Epidermal melanocyte (primary cell): ENCODE measurements around the gene SMG6.

ENCODE experiments used
- DNase-seq: peaks from one replicate; pipeline ENCODE4 v3.0.0; 2011; ENCODE audit warnings: low spot score; ENCODE audit not compliant: insufficient read length

SMG6 gene

DNA sequence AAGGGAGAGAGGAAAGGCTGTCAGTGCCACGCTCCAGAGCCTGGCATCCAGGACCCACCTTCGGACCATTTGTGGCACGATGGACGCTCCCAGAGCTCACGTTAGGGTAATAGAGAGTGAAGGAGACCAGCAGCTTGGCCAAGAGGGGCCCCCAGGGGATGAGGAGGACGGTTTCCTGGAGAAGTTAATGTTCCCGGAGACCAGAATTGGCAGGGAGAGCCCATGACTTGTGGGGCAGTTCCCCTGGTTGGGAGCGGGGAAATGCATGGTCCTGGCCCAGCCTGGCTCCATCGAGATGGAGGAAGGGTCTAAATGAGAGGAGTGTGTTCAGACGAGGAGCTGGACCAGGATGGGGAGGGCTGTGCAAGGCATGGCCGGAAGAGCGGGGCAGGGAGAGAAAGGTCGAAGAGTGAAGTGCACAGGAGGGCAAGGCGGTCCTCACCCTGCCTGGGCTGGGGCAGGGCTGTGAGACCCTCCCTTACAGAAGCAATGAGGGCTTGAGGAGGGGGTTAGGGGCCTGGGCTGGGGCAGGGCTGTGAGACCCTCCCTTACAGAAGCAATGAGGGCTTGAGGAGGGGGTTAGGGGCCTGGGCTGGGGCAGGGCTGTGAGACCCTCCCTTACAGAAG lies 251.5 kb downstream of the SMG6 start:
- no peak for DNase-seq

DNA sequence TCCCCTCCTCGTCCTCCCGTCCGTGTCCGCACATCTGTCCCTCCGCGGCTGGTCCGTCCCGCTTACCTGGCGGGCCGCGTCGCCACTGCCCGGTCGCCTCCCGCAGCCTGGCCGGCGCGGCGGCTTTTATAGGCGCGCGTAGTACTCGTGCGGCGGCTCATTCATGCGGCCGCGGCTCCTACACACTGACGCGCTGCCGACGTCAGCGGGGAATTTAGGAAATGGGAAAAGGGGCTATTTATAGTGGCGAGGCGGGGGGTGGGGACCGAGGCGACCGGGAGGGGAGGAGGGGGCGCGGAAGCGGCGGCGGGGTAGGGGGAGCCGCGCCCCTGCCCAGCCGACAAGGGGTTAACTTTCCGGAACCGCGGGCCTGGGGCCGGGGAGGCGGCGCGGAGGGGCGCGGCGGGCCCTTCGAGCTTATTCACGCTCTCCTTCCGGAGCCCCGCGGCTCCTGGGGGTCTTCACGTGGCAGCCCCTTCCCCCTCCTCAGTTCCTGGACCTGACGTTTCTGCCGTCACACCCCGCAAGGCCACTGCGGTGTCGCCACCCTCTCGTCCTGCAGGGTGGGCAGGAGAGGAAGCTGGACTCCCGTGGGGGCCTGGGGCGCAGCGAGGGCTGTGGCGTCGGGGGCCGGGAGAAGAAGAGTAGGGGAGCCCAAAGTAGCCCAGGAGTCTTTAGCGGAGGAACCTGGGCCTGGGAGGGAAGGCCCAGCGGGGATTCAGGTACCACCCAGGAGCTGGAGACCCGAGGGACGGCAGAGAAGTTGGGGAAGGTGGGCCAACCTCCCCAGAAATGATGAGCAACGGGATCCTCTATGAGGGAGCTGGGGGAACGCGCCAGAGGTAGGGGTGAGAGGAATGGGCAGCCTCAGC lies 252.3 kb downstream of the SMG6 start:
- no peak for DNase-seq

DNA sequence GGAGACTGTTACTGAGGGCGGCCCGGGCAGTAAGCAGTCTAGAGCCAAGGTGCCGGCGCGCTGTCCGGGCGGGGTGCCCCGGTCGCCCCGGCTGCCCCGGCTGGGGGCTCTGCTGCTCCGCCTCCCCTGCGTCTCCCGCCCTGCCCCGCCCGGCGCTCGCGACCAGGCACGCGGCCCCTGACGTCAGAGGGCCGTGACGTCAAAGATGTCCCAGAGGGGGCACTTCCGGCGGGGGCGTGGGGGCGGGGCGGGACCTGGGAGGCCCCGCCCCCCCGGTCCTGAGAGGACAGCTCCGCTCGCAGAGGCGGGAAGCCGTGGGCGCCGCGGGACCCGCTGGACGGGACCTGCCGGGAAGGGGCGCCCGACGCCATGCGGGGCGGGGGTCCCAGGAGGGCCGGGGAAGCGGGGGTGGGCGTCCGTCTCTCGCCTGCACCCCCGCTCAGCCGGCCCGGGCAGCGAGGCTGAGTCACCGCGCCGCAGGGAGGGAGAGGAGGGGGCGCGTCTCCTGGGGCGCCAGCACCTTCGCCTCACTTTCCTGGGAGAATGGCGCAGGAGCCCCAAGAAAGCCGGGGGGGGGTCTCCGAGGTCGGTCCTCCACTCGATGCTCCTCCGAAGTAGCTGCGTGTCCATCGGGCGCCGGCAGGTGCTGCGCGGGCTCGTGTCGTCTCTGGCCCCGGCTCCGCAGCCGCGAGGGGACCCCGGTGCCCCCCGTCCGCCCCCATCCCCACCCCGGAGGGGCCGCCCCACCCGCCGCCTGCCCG lies 253.1 kb downstream of the SMG6 start:
- DNase-seq, result peak; percentile 69

DNA sequence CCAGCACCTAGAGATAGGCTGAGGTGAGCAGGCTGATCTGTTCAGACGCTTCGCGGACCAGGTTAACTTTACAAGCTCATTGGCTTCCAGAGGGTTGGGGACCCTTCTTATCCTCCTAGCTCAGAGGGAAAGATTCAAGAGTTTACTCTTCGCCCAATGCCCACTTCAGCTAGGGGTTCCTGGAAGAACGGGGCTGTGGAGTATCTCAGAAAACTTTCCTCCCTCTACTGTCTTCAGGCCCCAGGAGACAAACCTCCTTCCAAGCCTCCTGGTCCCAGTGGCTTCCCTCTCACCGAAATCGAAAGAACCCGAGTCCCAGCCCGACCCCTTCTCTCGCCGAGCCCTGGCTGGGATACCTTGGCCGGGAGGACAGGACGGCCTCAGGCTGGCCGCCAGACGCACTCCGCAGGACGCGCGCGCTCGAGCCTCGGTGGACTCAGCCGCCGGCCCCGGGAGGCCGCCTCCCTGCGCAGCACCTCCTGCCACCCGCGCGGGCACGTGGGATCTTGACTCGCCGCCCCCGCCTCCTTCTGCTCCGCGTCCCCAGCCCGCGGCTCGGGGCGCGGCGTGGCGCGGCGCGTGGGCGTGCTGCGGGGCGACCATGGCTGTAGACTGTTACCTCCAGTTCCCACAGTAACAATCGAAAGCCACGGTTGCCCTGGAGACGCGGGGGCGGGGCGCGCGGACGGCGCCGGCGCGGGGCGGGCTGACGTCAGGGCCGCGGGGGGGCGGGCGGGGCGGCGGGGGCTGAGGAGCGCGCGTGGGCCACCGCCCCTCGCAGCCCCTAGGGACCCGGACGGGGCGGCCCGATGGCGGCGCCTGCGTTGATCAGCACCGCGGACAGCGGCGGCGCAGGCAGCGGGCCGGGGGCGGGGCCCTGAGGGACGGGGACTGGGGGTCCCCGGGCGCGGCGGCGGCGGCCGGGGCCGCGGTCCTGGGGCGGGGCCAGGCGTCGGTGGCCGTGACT lies 254.0 kb downstream of the SMG6 start:
- DNase-seq, result peak; percentile 76

DNA sequence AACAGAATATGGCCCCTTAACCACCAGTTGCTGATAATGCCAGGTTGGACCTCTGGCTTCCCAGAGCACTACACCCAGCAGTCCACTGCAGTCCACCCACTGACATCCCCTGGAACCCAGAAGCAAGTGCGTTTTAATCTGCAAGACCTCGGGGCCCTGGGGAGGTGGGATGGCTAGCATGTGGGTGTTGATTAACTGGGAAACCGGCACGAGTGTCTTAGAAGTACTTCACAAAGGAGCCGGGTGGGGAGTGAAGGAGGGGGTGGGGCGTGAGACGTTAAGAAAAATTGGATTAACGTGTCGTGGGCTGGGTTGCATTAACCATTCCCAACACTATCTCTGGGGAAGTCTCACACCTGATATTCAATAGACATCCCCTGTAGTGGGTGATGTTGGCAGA lies 254.8 kb downstream of the SMG6 start:
- no peak for DNase-seq

DNA sequence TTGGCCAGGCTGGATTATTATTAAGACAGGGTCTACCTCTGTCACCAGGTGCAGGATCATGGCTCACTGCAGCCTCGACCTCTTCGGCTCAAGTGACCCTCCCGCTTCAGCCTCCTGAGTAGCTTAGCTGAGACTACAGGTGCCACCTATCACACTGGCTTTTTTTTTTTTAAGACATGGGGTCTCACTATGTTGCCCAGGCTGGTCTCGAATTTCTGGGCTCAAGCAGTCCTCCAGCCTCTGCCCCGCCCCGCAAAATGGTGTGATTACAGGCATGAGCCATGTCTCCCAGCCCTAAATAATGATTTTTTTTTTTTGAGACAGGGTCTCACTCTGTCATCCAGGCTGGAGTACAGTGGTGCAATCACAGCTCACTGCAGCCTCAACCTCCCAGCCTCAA lies 256.0 kb downstream of the SMG6 start:
- no peak for DNase-seq

DNA sequence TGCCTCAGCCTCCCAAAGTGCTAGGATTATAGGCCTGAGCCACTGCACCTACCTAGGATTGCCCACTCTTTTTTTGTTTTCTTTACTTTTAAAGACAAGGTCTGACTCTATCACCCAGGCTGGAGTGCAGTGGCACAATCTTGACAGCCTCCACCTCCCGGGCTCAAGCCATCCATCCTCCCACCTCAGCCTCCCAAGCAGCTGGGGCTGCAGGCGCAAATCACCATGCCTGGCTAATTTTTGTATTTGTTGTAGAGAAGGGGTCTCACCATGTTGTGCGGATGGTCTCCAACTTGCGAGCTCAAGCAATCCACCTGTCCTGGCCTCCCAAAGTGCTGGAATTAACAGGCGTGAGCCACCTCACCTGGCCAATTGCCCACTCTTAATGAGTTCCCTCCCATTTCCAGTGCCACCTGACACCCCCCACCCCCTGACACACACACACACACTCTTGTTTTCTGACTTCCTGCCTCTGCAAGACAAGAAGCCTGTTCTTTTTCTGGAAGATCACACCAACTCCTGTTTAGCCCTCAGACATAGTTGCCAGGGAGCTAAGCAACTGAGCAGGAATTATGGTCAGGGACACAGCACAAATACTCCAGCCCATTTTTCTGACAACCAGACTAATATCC lies 259.2 kb downstream of the SMG6 start:
- DNase-seq, result no peak

DNA sequence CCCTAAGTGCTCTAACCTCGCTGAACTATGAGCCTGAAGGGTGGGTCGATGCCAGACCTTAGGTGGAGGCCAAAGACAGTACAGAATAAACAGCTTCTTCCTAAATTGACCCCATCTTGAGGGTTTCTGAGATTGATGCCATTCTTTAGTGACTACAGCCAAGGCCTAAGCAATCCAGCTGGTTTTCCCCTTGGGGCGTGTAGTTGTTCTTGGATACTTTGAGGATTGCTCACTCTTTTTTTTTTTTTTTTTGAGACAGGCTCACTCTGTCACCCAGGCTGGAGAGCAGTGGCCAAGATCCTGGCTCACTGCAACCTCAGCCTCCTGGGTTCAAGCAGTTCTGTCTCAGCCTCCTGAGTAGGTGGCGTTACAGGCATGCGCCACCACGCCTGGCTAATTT lies 259.8 kb downstream of the SMG6 start:
- DNase-seq, result no peak

DNA sequence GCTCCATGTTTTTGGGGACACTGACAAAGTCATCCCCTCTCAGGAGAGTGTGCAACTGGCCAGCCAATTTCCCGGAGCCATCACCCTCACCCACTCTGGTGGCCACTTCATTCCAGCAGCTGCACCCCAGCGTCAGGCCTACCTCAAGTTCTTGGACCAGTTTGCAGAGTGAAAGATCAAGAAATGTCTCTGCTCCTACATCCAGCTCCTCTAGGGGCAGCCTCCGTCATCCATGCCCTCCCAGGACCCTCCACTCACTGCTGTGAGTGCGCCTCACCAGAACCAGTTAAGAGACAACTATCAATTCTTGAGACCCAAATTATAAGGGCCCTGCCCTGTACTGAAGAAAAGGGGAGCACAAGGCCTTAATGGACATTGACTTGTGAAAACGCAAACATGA lies 260.7 kb downstream of the SMG6 start:
- no peak for DNase-seq

DNA sequence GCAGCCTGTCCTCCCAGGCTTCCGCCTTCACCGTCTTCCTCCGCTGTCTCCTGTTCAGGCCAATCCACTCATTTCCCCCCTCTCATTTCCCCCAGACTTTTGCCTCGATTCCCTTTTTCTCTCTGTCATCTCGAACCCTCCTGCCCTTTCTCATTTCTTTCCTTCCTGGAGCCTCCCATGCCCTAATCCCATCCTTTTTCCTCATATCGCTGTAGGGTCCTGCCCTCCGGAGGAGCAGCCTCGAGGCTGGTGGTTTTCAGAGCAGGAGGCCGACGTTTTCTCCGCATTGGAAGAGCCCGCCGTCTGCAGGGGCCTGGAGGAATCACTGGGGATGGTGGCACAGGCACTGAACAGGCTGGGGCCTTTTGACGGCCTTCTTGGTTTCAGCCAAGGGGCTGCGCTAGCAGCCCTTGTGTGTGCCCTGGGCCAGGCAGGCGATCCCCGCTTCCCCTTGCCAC lies 261.2 kb downstream of the SMG6 start:
- no peak for DNase-seq

DNA sequence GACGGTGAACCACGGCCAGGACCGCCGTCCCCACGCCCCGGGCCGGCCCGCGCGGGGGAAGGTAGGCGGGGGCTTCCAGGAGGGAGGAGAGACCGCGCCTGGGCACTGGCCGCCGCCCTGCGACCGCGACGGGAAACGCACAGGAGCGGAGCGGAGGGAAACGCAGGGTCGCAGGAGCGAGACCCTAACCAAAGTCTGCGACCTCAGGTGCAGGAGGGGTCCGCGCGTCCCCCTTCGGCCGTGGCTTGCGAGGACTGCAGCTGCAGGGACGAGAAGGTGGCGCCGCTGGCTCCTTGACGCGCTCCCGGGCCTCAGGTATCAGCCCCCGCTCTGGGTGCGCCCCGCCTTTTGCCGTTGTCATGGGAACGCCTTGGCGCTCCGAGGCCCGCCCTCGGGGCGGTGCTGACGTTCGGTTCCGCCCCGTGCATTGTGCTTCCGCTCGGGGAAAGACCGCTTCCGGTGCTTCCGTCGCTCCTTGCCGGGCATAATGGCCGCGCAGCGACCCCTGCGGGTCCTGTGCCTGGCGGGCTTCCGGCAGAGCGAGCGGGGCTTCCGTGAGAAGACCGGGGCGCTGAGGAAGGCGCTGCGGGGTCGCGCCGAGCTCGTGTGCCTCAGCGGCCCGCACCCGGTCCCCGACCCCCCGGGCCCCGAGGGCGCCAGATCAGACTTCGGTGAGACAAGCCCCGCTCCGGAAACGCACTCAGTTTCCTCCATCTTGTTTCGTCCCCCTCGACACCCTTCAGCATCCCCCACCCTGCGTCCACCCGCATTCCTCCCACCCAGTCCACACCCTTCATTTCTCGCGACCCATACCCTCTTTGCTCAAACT lies 261.8 kb downstream of the SMG6 start, which contains the start of gene OVCA2:
TSS of gene OVCA2 (plus strand) at position 462 of the 829 bp plus-strand sequence. CDS start at position 488, 26 bp downstream.
- DNase-seq, result peak; percentile 91

DNA sequence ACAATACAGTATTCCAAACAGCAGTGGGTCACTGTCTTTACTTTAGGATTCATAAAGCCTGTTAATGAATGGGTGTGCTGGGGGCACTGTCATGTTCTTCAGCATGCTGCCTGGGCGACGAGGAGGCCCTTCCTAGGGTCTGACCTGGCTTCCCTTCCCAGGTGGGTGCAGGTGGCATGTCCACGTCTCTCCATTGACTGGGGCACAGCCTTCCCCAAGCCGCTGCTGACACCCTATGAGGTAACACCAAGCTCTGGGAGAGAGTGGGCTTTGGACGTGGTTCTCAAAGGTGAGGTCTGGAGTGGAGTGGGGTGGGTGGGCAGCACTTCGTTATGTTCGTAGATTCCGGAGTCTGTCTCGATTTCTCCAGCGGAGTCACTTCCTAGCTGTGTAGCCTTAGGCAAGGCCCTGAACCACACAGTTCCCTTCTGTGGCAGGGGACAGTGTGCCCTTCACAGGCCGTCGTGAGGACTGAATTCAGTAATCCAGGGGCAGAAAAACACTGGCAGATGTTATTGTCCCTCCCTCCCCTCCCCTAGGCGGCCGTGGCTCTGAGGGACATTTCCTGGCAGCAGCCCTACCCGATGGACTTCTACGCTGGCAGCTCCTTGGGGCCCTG lies 262.5 kb downstream of the SMG6 start:
- no peak for DNase-seq

DNA sequence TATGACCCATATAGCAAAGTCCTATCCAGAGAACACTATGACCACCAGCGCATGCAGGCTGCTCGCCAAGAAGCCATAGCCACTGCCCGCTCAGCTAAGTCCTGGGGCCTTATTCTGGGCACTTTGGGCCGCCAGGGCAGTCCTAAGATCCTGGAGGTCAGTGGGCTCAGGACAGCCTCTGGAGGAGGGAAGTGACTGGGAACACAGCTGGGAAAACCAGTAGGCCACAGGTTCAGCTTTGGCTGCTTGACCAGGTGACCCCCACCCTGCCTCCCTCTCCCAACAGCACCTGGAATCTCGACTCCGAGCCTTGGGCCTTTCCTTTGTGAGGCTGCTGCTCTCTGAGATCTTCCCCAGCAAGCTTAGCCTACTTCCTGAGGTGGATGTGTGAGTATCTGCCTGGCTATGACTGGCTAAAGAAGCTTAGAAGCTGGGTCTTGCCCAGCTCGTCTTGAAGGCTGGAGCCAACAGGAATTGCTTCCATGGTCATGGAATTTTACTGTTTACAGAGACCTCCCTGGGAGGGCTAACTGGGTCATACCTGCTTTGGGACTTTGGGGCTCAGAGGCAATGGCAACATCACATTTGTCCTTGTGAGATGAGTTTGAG lies 263.3 kb downstream of the SMG6 start:
- DNase-seq, result no peak

DNA sequence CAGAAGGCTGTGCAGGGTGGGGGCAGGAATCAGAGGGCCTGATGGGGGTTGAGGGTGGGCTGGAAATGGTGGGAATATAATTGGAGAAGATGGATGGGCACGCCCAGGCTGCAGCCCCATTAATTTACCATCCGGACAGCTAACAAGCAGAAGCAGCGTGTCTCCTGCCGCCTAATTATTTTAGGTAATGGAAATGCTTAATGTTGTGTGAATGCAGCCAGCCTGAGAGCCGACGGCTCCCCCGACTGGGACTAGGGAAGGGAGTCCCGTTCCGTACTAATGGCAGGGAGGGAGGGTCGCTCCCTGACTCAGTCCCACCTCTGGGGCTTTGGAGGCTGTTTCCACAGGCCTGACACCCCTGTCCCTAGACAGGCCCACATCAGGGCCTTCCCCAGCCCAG lies 266.4 kb downstream of the SMG6 start:
- no peak for DNase-seq

DNA sequence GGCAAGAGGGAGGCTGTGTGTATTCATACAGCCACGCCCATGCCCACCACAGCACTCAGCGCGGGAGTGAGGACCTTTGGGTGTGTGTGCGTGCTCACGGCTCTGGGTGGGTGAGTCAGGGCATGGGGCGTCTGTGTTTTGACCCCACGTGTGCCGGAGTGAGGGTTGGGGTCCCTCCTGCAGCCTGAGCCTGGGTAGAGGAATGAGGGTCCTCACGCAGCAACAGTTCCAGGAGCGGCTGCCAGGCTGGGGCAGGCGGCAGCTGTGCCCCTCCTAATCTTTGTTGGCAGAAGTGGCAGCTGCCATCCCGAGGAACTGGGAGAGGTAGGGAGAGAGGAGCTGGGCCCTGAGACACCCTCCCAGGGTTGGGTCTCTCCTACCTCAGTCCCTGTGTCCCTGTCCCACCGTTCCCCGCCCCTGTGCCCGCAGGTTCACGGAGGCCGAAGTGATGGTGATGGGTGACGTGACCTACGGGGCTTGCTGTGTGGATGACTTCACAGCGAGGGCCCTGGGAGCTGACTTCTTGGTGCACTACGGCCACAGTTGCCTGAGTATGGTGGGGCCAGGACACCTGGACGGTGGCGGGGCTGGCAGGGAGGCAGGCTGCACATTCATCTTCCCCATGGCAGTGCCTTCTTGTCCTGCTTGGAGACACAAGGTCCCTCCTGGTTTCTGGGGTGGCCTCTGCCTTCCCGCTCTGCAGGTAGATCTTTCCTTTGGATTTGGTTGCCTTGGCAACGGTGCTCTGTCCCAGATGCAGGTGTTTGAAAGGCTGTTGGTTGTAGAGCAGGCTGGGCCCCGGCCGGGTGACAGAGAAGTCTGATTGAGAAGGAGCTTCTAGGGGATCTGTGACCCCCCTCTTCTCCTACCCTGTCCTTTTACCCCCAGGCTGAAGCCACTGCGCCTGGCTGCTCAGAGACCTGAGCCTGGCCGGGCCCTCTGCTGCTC lies 267.8 kb downstream of the SMG6 start:
- DNase-seq, result no peak

DNA sequence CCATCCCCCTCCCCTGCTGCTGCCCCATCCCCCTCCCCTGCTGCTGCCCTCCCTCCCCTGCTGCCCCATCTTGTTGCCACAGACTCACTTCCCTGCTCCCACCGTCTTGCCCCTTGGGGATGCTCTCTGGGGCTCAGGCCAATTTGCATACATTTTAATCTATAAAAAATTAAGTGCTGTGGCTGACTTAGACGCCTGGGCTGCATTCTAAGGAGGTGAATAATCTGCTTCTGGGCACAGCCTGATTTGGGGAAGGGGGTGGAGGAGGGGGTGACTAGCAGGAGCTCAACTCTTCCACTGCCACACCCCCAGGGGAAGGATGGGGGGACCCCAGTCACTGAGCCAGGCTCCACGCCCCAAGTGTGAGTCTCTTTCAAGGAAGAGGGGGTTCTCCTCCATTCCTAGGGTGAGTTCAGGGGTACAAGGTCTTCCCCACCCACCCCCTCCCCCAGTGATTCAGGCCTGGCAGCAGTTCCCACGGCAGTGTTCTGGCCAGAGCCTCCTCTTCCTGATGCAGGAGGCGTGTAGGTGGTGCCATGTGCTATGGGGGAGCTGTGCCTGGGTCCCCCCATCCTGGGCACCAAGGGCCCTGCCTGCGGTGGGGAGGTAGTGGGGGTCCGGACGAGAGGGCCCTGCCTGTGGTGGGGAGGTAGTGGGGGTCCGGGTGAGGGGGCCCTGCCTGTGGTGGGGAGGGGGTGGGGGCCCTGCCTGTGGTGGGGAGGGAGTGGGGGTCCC lies 268.6 kb downstream of the SMG6 start:
- no peak for DNase-seq

DNA sequence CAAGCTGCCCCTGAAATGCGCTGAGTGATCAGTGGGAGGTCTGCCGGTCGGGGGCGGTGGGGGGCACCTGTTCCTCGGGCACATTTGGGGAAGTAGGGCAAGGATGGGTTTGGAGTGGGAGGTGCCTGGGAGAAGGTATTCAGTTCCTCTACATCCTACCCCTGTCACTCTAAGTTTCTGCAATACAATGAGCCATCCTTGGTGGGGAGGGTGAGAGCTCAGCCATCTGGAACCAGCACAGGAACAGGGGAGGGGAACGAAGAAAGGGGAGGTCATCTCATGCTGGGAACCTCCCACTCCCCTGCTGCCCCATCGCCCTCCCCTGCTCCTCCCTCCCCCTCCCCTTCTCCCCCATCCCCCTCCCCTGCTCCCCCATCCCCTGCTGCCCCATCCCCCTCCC lies 269.4 kb downstream of the SMG6 start:
- no peak for DNase-seq
